ENCODE measurements around the gene BTN2A1. TPM values are rescaled to one million over a fixed set of nuclear protein-coding genes. Genes with fewer than 3 reads are reported as not detected.
A peak's percentile ranks its signal among the peaks of the same experiment; 100 is the strongest.
"Not testable (repeated sequence)": the region's sequence is repeated elsewhere in the genome, so short reads cannot be mapped to it uniquely, and the experiment has no call there.

BTN2A1 gene
- 7.8 and 9.3 TPM in 2 replicates for total RNA-seq

DNA sequence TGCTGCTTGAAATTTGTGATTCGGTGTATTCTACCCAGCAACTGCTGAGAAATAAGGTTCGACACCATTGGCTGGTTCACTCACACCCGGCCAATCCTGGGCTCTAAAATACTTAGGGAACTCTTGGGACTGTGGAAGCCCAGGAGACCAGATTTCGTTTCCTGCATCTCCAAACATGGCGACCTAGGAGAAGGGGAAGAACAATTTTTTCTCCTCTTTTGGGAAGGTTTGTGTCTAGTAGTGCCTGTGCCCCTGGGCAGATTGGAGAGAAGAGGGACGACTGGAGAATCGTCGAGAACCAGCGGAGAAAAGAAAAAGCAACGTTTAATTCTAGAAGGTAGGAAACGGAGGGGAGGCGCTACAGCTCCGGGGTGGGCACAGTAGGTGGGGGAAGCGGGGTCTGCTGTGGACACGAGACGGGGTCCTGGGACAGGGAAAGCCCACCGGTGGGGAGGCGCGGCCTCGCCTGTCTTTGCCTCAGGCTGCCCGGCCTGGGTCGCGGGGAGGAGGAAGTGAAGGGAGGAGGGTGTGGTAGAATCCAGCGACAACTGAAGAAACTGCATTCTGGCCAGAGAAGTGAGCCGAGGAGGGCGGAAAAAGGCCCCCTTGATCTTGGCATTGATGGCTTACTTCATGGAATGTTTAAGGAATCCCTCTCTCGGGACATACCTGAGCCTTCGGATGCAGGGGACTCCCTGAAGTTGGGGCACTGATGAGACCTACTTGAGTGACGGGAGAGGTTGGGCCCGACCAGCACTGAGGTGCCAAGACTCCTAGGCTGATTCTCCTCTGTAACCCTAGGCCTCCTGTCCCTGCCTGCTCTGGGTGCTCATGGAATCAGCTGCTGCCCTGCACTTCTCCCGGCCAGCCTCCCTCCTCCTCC, at the start of gene BTN2A1:
TSS of gene BTN2A1 (plus strand) at position 150 of the 883 bp plus-strand sequence. CDS start at position 832, 682 bp downstream.
- peak; percentile 96 for DNase-seq

- DNase-seq: no peak
Measured at GRCh38 chr6:26408828-26409730, 48.7 kb upstream of the BTN2A1 start.

DNA sequence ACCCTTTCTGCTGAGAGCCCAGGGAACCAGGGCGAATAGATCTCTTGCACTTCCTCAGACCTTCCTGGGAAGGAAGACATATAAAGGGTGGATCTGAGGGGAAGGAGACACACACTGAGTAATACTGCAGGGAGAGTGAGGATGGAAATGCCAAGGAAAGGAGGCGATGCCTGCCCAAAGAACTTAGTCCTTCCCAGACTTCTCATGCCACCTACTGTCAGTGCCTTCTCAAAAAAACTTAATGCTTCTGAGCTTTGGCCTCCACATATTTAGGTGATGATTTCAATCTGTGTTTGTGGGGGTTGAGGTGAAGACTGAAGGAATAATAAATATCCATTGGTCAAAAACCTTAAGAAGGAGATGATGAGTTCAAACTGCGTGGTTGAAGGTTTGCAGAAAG, 46.0 kb upstream of the BTN2A1 start:
- DNase-seq: no peak

GRCh38 chr6:26412228-26412627, 45.5 kb upstream of the BTN2A1 start:
- no peak for DNase-seq

DNA sequence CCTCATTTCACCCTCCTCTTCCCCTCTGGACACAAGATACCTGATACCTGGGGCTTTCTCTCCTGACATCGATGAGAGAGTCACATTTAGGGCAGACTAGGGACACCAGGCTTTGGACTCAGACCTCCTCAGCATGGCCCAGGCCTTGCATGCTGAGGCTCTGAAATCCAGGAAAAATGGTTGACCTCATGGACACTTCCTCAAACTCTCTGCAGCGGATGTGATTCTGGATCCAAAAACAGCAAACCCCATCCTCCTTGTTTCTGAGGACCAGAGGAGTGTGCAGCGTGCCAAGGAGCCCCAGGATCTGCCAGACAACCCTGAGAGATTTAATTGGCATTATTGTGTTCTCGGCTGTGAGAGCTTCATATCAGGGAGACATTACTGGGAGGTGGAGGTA, 44.8 kb upstream of the BTN2A1 start:
- peak; percentile 64 for DNase-seq

DNA sequence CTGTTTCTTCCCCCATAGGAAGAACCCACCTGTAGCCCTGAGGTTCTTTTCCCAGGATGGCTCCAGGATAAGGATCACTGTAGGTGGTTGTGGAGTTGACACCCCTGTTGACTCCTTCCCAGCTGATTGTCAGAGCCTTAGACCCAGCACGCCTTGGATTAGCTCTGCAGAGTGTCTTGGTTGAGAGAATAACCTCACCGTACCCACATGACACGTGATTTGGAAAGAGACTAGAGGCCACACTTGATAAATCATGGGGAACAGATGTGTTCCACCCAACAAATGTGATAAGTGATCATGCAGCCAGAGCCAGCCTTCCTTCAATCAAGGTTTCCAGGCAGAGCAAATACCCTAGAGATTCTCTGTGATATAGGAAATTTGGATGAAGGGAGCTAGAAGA, 43.5 kb upstream of the BTN2A1 start:
- DNase-seq: no peak

GRCh38 chr6:26415036-26415614, 42.6 kb upstream of the BTN2A1 start:
- DNase-seq: no peak

DNA sequence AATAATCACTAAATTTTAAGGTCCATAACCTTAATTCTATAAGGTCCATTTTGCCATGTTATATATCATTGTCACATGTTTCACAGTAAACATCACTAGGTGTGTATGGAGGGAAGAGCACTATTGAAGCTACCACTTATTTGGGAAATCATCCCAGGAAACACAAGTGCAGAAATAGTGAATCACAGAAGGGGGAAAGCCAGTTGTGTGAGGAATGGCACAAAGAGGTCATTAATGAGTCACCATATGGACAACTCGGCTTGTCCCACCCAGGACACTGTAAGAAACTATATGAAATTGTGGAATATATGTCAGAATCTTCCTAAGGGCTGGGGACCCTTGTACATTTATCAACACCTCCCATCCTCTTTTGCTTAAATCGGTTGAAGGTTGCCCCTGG, 42.0 kb upstream of the BTN2A1 start:
- DNase-seq: no peak

GRCh38 chr6:26416288-26416687, 41.5 kb upstream of the BTN2A1 start:
- no peak for DNase-seq

- not testable (repeated sequence) for DNase-seq
Measured at GRCh38 chr6:26418077-26418476, 39.7 kb upstream of the BTN2A1 start.

DNA sequence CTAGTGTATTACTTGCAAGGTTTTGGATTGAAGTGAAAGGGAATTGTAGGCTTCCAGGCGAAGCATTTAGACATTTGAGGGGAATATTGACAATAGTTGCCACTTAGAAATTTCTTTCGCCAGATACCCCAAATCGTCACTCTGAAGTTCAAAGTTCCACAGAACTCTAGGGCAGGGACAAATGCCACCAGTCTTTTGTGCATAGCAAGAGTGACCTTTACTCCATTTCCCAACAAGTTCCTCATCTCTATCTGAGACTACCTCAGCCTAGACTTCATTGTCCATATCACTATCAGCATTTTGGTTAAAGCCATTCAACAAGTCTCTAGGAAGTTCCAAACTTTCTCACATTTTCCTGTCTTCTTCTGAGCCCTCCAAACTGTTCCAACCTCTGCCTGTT, 39.0 kb upstream of the BTN2A1 start:
- not testable (repeated sequence) for DNase-seq

GRCh38 chr6:26420688-26421171, 37.0 kb upstream of the BTN2A1 start:
- peak; percentile 73 for DNase-seq

DNA sequence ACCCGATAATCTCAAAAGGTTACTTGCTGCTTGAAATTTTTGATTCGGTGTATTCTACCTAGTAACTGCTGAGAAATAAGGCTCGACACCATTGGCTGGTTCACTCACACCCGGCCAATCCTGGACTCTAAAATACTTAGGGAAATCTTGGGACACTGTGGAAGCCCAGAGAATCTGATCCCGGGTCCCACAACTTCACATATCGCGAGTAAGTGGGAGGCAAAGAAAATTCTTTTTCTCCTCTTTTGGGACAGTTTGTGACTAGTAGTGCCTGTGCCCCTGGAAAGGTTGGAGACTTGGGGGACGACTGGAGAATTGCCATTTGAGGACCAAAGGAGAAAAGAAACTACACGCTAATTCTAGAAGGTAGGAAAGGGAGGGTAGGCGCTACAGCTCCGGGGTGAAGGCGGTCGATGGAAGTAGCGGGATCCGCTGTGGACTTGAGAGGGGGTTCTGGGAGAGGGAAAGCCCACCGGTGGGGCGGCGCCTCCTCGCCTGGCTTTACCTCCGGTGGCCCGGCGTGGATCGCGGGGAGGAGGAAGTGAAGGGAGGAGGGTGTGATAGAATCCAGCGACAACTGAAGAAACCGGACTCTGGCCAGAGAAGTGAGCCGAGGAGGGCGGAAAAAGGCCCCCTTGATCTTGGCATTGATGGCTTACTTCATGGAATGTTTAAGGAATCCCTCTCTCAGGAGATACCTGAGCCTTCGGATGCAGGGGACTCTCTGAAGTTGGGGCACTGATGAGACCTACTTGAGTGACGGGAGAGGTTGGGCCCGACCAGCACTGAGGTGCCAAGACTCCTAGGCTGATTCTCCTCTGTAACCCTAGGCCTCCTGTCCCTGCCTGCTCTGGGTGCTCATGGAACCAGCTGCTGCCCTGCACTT, 36.3 kb upstream of the BTN2A1 start:
- DNase-seq: peak; percentile 96

- DNase-seq: no peak
Measured at GRCh38 chr6:26422329-26422728, 35.4 kb upstream of the BTN2A1 start.

DNA sequence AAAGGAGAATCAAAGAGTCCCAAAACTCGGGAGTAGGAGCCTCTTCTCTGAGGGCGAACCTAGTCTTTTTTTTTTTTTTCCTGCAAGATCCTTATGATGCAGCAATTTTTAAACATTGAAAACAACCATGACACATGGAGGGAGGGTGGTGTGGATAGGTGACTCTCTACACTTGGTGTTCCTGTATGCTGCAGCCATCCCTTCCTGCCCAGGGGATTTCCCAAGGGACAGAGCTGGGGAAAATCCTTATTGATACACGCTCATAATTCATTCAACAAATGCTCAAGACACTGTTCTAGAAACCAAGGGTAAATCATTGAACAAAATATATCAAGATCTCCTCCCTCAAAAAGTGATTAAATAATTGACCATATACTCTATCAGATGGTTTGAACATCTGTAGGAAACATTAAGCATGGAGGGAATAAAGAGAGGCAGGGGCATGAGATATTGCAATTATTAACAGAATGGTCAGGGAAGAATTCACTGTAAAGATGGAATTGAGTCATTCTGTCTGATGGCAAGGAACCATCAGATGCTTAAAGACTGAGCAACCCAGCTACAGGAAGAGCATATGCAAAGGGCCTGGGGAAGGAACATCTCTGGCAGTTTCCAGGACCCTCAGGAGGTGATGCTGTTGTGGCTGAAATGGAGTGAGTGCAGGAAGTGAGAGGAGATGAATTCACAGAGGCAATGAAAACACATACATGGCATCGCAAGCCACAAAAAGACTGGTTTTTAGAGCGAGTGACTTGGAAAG, 30.9 kb upstream of the BTN2A1 start:
- DNase-seq: no peak

GRCh38 chr6:26427451-26427809, 30.3 kb upstream of the BTN2A1 start:
- DNase-seq: no peak

GRCh38 chr6:26428206-26428605, 29.5 kb upstream of the BTN2A1 start:
- DNase-seq: no peak

- DNase-seq: peak; percentile 28
Measured at GRCh38 chr6:26430787-26431186, 27.0 kb upstream of the BTN2A1 start.

DNA sequence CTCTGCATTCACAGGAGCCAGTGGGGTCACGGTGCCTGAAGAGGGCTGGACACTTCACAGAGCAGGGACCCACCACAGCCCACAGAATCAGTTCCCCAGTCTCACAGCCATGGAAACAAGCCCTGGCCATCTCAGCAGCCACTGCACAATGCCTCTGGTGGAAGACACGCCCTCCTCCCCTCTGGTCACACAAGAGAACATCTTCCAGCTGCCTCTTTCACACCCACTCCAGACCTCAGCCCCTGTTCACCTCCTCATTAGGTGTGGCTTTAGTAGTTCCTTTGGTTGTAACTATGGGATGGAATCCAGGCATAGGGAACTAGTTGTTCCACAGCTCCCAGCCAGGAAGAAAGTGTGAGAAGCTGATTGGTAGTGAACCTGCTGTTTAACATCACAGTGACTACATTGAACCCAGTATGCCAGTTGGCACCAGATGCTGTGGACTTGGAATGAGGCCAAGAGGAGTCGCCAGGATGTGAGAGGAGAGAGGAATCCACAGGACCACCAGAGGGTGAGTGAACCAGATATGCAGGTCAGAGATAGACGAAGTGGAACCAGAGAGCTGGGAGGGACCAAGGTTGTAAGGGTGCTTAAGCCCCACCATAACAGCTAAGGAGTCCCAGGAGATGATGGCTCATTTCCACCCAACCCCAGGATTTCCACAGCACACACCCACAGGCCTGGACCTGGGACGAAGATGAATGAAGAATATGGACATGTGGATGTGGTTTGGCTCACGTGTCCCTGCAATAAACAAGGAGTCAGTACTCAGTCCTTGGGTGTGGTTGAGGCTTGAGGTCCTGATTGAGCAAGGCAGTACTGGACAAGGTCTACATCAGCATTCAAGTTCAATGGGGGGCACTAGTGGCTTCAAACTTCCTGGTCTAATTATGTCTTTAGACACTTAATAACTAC, 26.2 kb upstream of the BTN2A1 start:
- no peak for DNase-seq

DNA sequence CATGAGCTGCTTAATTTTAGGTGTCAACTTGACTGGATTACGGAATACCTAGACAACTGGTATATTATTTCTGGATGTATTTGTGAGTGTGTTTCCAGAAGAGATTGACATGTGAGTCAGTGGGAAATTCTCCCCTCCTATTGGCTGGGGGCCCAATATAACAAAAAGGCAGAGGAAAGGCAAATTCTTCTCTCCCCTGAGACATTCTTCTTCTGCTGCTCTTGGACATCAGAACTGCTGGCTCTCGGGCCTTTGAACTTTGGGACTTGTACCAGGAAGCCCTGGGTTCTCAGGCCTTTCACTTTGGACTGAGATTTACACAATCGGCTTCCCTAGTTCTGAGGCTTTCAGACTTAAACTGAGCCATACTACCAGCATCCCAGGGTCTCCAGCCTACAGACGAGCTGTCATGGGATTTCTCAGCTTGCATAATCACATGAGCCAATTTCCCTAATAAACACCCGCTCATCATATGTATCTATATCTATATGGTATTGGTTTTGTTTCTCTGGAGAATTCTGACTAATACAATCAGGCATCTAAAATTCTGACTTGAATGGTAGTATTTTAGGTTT, 25.0 kb upstream of the BTN2A1 start:
- peak; percentile 54 for DNase-seq

Data from dermis blood vessel endothelial cell (primary cell).